Fibroblast of the conjunctiva (primary cell): ENCODE data around the gene NDUFAF2.
"Not testable (repeated sequence)": the region's sequence is repeated elsewhere in the genome, so short reads cannot be mapped to it uniquely, and the experiment has no call there.

Source experiments
- DNase-seq: peaks from one replicate; pipeline ENCODE4 v3.0.0-alpha.2; 2010; ENCODE audit warnings: low read depth

Gene NDUFAF2, protein sequence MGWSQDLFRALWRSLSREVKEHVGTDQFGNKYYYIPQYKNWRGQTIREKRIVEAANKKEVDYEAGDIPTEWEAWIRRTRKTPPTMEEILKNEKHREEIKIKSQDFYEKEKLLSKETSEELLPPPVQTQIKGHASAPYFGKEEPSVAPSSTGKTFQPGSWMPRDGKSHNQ

DNA sequence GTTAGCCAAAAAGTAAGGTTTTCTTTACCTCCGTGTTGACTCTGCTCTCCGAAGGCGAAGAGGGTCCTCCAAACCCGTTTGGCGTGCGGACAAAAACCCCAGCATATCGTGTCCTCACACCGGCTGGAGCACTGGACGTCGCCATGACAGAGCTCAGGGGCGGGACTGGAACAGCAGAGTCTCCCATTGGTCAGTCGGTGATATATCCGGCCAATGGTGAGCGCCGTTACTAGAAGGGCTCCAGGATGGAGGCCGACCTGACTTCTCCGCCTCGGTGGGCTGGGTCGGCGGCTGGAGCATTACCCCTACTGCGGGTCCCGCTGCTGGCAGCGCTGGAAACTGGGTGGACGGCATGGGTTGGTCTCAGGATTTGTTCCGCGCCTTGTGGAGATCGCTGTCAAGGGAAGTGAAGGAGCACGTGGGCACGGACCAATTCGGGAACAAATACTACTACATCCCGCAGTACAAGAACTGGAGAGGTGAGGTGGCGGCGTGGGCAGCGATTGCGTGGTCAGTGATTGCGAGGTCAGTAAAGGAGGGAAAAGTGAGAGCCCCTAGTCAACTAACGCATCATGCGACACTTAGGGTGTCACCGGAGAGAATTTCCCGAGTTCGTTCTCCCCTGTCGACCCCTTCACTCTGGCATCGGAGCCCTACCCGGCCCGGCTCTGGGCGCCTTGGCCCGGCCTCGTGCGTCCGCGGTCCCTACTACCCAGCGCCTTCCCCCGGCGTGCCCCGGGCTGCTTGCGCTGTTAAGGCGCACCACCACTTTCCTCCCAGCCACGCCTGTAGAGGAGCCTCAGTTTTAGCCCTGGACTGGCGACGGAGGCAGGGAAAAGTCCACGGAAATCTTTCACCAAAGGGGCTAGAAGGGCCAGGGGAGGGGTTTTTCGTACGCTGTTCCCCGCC, at the start of gene NDUFAF2, which contains the start of gene ERCC8:
TSS of gene NDUFAF2 (plus strand) at position 302 of the 909 bp plus-strand sequence. CDS start at position 353, 51 bp downstream.
TSS of gene ERCC8 (minus strand) at position 167 of the 909 bp plus-strand sequence. CDS start at position 105, 62 bp downstream.
- DNase-seq = peak; percentile 84

DNA sequence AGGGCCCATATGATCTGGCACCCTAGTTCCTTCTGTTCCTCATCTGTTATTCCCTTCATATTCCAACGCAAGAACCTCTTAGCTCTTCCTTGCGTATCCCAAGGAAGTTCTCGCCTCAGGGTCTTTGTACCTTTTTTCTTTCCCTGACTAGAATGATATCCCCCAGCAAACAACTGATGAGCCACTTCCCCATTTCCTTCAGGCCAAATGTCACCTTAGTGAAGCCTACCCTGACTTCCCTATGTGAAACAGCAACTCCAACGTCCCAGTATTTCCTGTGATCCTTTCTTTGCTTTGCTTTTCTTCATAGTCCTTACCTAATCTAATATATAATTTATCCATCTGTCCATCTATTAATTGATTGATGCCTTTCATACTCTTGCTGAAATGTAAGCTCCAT, 48.0 kb upstream of the NDUFAF2 start:
- no peak for DNase-seq

DNA sequence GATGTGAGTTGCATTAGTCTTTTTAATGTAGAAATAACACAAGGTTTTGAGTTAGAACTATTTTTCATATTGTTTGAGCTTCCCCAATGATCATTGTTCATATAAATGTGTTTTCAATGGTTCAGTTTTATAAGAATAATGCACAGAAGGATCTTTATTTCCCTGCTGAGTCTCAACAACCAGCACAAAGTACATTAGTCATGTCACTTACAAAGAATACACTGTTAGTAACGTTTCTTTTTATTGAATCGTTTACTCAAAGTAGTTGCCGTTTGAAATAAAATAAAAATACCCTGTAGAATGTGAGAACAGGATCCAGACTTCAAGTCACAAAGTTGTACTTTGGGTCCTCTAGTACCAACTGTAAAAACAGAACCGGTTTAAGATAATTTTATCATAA, 41.6 kb upstream of the NDUFAF2 start:
- no peak for DNase-seq

DNA sequence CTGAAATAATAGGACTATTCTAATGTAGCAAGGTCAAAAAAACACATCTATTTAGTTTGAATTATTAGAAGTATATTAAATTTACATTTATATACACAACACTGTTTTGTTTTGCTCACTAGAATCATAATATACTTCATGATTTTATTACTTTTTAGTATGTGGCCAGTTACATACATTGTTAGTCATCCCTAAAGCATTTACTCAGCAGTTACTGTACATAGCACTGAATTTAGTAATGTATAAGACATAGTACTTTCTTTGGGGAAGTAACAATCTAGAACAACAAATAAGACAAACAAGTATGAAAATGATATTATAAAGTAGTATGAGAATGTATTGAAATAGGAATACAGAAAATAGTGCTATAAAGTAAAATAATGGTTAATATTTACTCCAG, 28.4 kb upstream of the NDUFAF2 start:
- no peak for DNase-seq

DNA sequence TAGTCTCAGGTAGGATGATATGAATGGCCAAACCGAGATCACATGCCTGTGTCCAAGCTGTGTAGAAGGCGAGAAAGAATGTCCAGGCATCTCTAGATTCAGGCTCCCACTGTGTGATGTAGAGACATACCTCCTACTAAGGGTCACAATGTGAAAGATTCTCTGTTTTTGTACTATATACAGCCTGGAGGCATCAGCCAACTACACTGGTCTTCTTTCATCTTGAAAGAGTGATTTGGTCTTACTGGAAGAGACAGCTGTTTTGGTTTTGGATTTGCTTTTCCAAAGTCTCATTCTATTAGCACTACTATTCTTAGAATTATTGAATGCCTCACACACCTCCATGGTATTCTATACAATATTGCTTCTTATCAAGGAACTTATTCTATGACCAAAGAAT, 26.5 kb upstream of the NDUFAF2 start:
- no peak for DNase-seq

DNA sequence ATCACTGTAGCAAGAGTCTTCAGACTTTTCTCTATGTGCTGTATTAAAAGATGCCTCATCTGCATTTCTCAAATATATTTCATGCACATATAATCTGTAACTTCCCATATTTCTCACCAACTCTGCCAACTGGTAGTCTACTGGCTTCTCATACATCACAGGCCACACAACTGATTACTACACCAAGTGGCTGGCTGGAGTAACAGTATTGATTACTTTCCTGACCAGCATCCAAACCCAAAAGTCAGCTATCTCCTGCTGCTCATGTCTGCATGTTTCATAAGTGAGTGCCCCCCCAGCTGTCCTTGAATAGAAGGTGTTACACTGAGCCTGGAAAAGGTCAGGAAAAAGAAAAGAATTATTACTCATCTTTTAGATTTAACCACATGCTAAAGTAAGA, 17.6 kb upstream of the NDUFAF2 start:
- no peak for DNase-seq

DNA sequence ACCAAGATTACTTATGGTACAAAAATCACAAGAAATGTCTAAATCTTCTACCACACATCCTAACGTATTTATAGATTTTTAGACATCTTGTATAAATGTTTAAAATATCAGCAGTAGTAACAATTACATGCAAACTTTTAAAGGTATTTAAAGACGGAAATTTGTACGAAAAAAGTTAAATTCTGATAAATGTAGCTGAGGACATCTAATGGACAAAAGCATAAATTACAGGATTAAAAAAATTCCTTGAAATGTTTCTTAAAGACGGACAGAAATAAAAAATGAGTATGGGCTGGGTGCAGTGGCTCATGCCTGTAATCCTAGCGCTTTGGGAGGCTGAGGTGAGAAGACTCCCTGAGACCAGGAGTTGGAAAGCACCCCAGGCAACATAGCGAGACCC, 16.0 kb upstream of the NDUFAF2 start:
- no peak for DNase-seq

DNA sequence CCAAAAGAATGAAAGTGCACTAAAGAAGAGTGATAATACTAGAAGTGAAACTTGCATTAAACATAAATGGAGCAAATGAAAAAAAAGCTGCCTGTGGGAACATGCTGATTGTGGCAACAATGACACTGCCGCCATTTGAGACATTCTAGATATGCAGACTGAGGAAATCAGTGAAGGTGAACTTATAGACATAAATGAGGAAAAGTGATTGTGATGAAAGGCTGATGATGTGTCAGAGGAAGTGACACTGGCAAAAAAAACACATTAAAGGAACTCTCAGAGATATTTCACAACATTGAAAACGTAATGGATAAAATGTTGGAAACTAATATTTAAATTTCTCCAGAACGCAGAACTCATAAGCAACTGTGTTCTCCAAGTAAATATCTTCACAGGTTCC, 1.4 kb upstream of the NDUFAF2 start:
- no peak for DNase-seq

DNA sequence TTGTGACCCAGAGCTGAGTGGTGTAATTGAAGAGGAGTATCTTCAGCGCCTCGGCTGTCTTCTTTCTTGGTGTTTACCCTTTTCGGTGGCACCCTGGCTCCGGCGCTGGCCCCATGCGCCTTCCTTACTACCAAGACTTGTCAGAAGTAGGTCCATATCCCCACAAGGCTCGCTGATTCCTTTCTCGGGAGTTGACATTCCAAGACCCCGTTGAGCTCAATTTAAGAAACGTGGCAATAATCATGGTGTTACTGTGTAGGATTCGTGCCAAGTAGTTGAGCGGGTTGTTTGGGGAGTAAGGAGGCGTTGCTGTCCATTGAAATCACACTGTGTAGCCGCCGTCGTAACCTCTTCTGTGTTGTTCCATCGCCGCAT, 795 bp downstream of the NDUFAF2 start:
- DNase-seq = peak; percentile 32

DNA sequence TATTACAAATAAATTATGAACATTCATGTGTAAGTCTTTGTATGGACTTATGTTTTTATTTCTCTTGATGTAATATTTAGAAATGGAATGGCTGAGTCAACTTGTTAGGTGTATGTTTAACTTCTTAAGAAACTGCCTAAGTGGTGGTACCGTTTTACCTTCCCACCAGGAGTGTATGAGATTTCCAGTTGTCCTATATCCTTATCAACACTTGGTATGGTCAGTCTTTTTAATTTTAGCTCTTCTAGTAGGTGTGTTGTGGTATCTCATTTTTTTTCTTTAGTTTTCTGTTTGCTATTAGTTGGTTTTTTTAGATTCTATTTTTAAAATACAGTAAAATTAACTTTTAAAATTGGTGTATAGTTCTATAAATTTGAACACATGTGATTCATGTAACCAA, 3.7 kb downstream of the NDUFAF2 start:
- DNase-seq = no peak

DNA sequence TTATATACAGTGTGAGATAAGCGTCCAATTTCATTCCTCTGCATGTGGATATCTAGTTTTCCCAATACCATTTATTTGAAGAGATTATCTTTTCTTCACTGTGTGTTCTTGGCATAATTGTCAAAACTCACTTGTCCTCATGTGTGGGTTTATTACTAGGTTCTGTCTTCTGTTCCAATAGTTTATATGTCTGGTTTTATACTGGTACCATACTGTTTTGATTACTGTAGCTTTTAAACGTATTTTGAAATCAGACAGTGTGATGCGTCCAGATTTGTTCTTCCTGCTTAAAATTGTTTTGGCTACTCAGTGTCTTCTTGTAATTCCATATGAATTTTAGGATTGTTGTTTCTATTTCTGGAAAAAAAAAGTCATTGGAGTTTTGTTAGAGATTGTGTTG, 10.2 kb downstream of the NDUFAF2 start:
- DNase-seq = no peak

DNA sequence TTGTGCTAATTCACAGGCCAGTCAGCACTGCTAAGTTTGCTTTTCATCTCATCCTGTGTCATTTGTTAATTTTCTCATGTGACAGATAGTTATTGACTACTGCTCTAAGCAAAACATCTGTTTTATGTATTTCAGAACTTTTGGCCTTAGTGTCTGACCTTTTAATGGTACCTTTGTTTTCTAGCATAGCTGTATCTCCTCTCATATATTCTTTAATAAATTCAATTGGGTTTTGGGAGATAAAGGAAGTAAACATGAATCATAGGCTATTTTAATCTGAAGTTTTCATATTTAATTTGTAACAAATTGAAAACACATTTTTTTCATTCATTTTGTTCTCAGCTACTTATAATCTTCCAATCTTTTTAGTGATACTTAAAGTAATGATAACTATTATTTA, 13.1 kb downstream of the NDUFAF2 start:
- DNase-seq = no peak

DNA sequence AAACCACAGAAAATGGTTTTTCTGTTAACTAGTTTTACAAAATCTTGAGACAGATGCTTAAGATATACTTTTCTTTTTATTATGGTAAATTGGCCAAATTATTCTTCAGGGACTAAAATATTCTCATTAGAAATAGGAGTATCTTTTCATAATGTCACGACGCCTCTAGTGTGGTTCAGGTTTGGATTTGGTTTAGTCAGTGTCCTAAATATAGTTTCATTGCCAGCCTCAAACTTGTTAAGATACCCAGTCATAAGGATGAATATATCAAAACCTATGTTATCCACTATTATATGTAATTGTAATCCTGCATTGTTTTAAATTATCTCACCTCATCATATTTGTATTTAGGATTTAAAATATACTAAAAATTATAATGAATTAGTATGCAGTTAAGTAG, 13.7 kb downstream of the NDUFAF2 start:
- DNase-seq = no peak

DNA sequence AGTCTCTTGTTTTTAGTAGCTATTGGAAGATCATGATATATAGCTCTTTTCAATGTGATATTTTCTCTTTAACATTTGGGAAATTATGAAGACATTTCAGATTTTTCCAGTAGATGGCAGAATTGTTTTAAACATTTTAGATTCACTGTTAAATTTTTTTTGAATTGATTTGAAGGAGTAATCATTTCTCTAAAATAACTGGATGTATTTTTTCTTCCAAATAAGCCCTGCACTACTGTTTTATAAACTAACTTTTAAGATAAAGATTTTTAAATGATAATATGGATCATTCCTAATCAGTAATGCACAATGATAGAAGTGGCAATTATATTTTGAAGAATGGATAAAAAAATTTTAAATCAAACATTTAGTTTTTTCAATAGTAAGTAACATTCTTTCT, 14.2 kb downstream of the NDUFAF2 start:
- peak; percentile 4 for DNase-seq

DNA sequence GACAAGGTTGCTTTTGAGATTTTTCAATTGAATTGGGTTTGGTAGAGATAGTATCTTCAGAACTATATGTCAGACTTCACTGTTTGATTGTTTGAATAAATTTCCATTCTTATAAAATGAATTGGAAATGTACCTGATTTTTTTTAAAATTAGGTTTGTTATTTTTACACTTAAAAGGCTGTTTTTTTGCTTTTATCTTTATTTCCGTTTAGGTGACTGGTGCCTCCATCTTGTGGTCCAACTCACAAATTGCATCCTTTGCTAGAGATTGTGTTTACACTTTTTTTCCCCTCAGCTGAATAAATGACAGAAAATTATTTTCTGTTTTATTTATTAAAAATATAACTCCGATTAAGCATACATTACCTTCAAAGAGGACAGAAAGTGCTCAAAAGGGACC, 15.6 kb downstream of the NDUFAF2 start:
- DNase-seq = peak; percentile 20

DNA sequence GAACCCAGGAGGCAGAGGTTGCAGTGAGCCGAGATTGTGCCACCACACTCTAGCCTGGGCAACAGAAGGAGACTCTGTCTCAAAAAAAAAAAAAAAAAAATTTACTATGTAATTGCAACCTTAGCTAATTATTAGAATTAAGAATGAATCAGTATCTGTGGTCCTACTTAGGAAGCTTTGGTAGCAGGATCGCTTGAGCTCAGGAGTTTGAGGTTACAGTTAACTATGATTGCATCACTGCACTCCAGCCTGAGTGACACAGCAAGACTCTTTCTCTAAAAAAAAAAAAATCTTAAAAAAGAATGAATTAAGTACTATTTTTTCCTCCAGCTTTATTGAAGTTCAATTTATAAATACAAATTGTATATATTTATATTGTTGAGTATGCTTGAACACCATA, 16.7 kb downstream of the NDUFAF2 start:
- peak; percentile 33 for DNase-seq

DNA sequence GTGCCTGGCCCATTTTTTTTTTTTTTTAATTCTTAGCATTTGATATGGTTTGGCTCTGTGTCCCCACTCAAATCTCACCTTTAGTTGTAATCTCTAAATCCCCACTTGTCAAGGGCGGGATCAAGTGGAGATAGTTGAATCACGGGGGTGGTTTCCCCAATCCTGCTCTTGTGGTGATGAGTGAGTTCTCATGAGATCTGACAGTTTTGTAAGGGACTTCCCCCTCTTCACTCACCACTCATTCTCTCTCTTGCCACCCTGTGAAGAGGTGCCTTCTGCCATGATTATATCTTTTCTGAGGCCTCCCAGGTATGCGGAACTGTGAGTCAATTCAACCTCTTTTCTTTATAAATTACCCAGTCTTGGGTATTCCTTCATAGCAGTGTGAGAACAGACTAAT, 27.2 kb downstream of the NDUFAF2 start:
- DNase-seq = no peak

DNA sequence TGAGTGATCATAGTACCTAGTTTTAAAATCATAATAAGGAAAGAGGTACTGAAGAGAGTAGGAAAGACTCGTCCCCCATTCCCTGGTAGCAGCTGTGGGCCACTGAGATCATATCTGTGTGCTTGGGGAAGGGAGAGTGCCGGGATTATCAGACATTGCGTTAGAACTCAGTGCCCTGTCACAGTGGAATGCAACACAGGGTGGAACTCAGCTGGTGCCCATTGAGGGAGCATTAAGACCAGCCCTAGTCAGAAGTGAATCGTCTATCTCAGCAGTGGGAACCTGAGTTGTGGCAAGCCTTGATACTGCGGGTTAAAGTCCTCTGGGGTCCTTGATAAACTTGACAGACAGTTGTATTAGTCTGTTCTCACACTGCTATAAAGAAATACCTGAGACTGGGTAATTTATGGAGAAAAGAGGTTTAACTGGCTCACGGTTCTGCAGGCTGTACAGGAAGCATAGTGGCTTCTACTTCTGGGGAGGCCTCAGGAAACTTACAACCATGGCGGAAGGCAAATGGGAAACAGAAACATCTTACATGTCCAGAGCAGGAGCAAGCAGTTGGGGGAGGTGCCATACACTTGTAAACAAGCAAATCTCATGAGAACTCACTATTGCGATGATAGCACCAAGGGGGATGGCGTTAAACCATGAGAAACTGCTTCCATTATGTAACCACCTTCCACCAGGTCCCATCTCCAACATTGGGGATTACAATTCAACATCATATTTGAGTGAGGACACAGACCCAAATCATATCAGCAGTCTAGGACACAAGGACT, 33.1 kb downstream of the NDUFAF2 start:
- no peak for DNase-seq

DNA sequence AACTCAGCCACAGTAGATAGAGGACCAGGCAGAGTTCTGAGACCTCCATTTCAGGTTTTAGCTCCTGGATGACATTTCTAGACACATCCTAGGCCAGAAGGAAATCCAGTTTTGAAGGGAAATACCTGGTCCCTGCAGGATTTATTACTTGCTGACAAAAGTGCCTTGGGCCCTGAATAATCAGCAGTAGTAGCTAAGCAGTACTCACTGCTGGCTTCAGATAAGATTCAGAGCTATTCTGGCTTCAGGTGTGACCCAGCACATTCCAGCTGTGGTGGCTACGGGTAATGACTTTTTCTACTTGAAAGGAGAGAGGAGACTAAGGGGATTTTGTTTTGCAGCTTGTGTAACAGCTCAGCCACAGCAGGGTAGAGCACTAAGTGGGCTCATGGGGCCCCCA, 34.0 kb downstream of the NDUFAF2 start:
- DNase-seq = no peak

DNA sequence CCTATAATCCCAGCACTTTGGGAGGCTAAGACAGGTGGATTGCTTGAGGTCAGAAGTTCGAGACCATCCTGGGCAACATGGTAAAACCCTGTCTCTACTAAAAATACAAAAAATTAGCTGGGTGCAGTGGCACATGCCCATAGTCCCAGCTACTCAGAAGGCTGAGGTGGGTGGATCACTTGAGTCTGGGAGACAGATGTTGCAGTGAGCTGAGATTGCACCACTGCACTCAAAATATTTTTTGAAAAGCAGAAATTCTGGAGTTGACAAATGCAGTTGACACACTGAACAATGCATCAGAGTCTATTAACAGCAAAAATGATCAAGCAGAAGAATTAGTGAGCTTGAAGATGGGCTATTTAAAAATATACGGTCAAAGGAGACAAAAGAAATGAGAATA, 35.5 kb downstream of the NDUFAF2 start:
- DNase-seq = no peak

DNA sequence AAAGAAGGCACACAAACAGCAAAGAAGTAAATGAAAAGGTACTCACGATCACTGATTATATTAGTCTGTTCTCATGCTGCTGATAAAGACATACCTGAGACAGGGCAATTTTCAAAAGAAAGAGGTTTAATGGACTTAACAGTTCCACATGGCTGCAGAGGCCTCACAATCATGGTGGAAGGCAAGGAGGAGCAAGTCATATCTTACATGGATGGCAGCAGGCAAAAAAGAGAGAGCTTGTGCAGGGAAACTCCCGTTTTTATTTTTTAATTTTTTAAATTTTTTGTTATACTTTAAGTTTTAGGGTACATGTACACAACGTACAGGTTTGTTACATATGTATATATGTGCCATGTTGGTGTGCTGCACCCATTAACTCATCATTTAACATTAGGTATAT, 37.1 kb downstream of the NDUFAF2 start:
- not testable (repeated sequence) for DNase-seq

DNA sequence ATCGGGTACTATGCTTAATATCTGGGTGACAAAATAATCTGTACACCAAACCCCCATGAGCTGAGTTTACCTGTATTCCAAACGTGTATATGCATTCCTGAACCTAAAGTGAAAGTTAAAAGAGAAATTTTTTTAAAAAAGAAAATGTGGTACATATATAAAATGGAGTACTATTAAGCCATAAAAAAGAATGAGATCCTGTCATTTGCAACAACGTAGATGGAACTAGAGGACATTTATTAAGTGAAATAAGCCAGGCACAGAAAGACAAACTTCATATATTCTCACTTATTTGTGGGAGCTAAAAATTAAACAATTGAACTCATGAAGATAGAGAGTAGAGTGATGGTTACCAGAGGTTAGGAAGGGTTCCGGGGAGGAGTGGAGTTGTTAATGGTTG, 44.8 kb downstream of the NDUFAF2 start:
- no peak for DNase-seq

DNA sequence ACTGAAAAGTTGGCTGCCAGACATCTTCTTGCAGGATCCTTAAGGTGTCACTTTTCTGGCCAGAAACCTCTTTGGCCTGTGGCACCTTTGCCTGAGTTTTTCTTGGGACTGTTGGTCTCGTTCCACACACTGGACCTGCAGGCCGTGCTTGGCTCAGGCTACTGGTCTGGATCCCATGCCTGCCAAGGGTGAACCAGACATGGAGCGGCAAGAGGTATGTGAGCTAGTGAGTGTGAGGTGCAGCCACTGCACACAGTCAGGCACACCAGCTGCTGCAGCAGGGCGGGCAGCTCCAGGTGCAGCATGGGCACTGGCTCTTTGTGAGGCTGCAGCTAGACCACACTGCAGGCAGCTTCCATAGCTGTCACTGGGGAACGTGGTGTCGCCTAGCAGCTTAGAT, 47.9 kb downstream of the NDUFAF2 start:
- no peak for DNase-seq
